Bronchial smooth muscle cell (primary cell): ENCODE measurements around the gene NES. TPM values are rescaled to one million over a fixed set of nuclear protein-coding genes. Genes with fewer than 3 reads are reported as not detected.

Experiments used
- total RNA-seq: library from RNA; depleted of rRNA; stranded (reverse); fragments of >200 nt; gene quantifications from 2 replicates; pipeline ENCODE4 v1.2.1, GENCODE V29; 2014

Gene NES
- total RNA-seq: 30.8 and 63.4 TPM in 2 replicates

GRCh38 chr1:156676820-156677615, at the start of gene NES:
TSS of gene NES (minus strand) at chr1:156677407. CDS start at chr1:156677264, 143 bp downstream.

GRCh38 chr1:156705321-156705917, 28.2 kb upstream of the NES start, which contains the start of gene CRABP2:
TSS of gene CRABP2 (minus strand) at chr1:156705583. CDS start at chr1:156705446, 137 bp downstream.

GRCh38 chr1:156641761-156642264, 35.4 kb downstream of the NES start, which contains the start of gene BCAN:
TSS of gene BCAN (plus strand) at chr1:156642117. CDS start at chr1:156646055, 3,938 bp downstream.

GRCh38 chr1:156618853-156619581, 58.2 kb downstream of the NES start, which contains the start of gene HAPLN2:
TSS of gene HAPLN2 (plus strand) at chr1:156619415. CDS start at chr1:156623491, 4,076 bp downstream.

Other genes with a start within 250 kb of the NES start
- 3.6 and 4.5 TPM in 2 replicates for gene MEF2D, start 176.6 kb downstream of the NES start, total RNA-seq
- gene IQGAP3, start 104.8 kb downstream of the NES start, total RNA-seq: 1.3 and 3.6 TPM in 2 replicates
- not detected in 2 replicates for gene TTC24, start 97.7 kb downstream of the NES start, total RNA-seq
- gene NAXE, start 85.6 kb downstream of the NES start, total RNA-seq: 36.7 and 56.6 TPM in 2 replicates
- gene GPATCH4, start 75.9 kb downstream of the NES start, total RNA-seq: 5.4 and 8.2 TPM in 2 replicates
- 0.16 TPM in 1 of 2 replicates, not detected in the other for gene HAPLN2, start 58.0 kb downstream of the NES start, total RNA-seq
- gene BCAN, start 35.3 kb downstream of the NES start, total RNA-seq: not detected in 2 replicates
- gene CRABP2, start 28.2 kb upstream of the NES start, total RNA-seq: 80.6 and 167 TPM in 2 replicates
- gene METTL25B, start 51.1 kb upstream of the NES start, total RNA-seq: 11.0 and 12.9 TPM in 2 replicates
- 5.1 and 5.5 TPM in 2 replicates for gene ISG20L2, start 51.4 kb upstream of the NES start, total RNA-seq
- 41.3 and 43.3 TPM in 2 replicates for gene MRPL24, start 63.7 kb upstream of the NES start, total RNA-seq
- gene HDGF, start 74.3 kb upstream of the NES start, total RNA-seq: 98.5 and 133 TPM in 2 replicates
- 6.4 and 9.5 TPM in 2 replicates for gene PRCC, start 90.1 kb upstream of the NES start, total RNA-seq
- gene SH2D2A, start 139.4 kb upstream of the NES start, total RNA-seq: 0.32 TPM in 1 of 2 replicates, not detected in the other
- under 0.01 TPM in 1 of 2 replicates, not detected in the other for gene INSRR, start 181.7 kb upstream of the NES start, total RNA-seq
- gene NTRK1, start 183.5 kb upstream of the NES start, total RNA-seq: 0.09 and 0.16 TPM in 2 replicates
- gene PEAR1, start 216.3 kb upstream of the NES start, total RNA-seq: 0.09 and 2.5 TPM in 2 replicates
- gene LRRC71, start 243.2 kb upstream of the NES start, total RNA-seq: not detected in 2 replicates